NK-92 treated with Interleukin-12 subunit alpha and Interleukin-12 subunit beta, amount 100 ng/mL, for 24 hours (cell line): ENCODE results near the gene DPYSL4.

Experiments
- DNase-seq: peaks from one replicate; lab custom pipeline; 2025; lab: John Stamatoyannopoulos, UW

DPYSL4 gene

GRCh38 chr10:132228616-132229015 lies 41.9 kb downstream of the DPYSL4 start:
- no peak for DNase-seq

DNA sequence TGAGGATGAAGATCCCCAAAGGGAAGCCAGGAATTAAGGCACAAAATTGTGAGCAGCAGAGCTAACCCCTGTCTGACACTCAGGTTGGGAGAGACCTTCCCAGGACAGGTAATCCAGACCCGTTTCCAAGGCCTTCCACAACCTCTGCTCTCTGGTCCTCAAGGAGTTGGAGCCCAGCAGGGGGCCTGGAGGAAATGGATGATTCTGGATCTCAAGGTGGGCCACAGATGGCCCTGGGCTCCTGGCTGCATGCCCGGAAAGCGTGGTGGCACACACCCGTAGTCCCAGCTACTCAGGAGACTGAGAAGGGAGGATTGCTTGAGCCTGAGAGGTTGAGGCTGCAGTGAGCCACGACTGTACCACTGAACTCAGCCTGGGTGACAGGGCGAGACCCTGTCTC lies 42.3 kb downstream of the DPYSL4 start:
- DNase-seq = no peak

DNA sequence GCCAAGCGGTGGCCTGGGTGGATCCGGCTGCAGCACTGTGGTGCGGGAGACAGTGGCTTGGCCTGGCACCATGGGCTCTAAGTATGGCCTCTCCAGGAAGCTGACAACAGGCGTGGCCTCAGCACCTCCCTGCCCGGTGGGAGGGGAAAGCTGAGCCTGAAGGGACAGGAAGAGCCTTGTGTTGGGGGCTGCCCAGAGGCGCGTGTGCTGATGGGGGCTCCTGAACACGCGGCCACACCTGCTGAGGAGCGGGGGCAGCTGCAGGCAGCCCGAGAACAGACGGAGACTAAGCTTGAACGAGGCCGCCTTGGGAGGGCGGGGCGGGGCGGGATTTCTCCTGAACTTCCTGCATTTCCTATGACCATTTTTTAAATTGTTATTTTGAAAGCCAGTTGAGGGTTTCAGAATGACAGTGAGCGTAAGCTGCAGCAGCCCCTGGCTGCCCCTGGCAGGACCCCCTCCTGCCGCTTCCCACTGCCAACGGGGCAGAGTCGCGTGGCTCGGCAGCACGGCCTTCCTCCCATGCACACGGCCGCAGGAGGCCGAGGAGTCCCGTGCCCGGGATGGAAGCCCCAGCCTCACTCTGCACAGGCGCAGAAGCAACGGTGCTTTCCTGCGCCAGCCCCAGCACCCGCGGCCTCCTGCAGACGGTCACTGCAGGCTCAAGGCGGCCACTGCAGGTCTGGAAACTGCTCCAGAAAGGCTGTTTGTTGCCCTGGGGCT lies 43.2 kb downstream of the DPYSL4 start:
- DNase-seq = no peak

GRCh38 chr10:132230557-132231210 lies 43.9 kb downstream of the DPYSL4 start:
- no peak for DNase-seq

DNA sequence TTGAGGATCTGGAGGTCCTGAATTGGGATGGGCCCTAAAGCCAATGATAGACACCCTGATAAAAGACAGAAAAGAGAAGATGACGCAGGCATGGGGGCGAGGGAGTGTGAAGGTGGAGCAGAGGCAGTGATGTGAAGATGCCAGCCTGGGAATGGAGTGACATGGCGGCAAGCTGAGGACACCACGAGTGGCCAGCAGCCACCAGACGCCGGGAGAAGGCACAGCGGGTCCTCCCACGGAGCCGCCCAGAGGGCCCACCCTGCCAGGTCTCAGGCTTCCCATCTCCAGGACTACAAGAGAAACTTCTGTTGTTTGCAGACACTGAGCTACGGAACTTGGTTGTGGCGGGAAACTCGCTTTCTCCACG lies 44.9 kb downstream of the DPYSL4 start:
- no peak for DNase-seq

DNA sequence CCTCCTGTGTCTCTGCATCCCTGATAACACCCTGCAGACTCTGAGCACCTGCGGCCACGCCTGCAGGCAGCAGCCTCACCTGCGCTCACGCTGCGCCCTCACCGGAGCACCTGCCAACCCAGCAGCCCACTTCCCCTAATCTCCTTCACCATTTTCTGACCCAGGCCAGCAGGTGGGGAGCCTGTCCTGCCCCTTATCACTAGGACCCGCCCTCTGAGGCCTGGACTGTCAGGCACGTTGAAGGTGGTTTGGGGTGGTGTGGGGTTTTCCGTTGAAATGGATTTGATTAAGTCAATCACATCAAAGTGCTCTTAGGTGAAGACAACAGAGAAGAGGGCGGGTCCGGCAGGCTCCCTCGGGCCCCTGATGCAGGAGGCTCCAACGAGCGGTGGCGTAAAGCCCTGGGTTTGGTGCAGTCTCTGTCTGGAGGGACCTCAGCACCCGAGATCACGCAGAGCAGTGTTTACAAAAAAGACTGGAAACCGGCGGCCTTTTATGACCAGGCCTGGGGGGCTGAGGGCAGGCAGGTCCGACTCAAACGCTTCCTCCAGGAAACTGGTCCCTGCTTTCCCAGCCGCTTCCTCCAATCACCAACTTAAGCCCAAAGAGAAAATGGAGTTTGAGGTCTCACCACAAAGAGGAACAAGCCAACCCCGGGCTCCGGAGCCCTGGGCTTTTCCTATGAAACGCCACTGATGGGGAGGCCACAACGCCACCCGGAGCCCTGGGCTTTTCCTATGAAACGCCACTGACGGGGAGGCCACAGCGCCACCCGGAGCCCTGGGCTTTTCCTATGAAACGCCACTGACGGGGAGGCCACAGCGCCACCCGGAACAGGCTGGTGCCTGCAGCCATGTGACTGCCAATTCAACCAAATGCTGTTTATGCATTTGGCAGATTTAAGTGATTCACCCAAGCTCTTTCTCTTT lies 45.5 kb downstream of the DPYSL4 start:
- DNase-seq = no peak

DNA sequence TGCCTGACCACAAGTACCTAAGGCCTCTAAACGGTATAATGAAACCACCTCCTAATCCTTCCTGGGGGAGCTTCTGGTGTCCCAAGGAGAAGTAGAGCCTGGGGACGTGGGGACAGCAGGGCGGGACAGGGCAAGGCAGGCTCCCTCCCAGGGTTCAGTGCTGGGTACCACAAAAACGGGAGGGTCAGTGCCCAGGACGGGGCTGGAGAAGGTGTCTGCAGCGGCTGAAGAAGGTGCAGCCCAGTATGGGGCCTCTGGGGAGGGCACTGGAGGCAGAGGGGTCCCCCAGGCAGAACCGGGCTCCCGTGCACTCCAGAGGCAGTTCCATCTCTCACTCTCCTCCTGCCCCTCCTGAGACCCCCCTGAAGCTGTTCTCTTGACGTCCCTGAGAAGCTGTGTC lies 46.2 kb downstream of the DPYSL4 start:
- DNase-seq = no peak

GRCh38 chr10:132233501-132234085 lies 46.8 kb downstream of the DPYSL4 start:
- no peak for DNase-seq

- DNase-seq = no peak
Measured at GRCh38 chr10:132234860-132235259, 48.1 kb downstream of the DPYSL4 start.

GRCh38 chr10:132236161-132236560 lies 49.4 kb downstream of the DPYSL4 start:
- no peak for DNase-seq

- no peak for DNase-seq
Measured at GRCh38 chr10:132236881-132237280, 50.1 kb downstream of the DPYSL4 start.

DNA sequence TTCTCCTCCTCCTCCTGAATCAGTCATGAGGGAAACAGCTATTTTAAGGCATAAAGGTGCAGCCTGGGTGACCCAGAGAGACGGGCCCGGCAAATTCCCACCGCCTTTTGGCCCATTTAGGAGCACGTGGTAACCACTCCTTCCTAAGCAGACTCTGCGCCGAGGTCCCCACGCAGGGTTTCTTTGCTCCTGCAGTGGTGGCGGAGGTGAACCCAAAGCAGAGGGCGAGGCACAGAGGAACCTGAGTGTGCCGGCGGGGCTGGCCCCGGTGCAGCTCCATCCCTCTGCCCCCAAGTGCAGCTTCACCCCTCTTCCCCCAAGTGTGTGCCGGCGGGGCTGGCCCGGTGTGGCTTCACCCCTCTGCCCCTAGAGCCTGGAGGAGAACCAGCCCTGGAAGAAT lies 50.6 kb downstream of the DPYSL4 start:
- no peak for DNase-seq

DNA sequence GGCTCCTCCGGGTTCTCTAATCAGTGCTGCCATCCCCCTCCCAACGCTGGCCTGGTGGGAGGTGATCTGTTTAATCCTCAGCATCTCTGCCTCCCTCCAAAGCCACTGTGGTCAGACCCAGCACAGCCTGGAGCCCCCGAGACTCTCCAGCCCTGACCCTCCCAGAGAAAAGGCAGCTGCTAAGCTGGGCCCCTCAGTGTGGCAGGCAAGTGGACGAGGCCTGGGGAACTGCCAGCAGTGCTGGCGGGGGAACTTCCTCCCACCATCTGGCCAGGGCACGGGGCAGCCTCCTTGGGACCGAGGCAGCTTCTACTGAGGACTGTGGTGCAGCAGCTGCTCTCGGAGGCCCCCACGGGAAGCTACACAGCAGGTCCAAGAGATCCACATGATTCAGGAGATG lies 51.1 kb downstream of the DPYSL4 start:
- no peak for DNase-seq

DNA sequence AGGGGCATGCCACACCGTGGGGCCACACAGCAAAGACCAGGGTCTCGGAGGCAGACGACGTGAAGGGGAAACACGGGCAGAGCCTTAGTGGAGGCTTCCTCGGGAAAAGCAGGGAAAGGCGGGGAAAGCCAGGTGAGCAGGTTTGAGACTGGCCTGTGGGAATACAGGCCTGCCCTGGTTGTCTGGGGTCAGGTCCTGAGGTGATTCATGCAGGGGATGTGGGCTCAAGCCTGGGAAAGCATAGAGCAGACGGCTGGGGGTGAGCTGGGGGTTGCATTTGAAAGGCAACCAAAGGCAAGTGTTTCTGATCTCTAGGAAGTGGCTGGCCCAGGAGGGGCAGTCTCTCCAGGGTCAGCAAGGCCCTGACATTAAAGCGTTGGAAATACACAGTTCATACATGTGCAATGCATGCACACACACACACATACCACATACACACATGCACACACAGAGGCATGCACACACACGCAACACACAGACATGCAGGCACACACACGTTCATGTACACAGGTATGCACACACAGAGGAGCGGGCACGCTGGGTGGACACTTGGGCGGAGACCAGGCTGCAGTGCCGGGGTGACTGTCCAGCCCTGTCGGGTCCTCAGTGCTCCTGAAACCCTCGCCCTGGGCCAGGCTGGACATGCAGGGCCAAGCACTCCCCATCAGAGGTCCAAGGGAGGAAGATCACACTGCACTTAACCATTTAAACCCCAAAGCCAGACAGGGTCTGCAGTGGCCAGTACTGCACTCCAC lies 51.8 kb downstream of the DPYSL4 start:
- DNase-seq = no peak

DNA sequence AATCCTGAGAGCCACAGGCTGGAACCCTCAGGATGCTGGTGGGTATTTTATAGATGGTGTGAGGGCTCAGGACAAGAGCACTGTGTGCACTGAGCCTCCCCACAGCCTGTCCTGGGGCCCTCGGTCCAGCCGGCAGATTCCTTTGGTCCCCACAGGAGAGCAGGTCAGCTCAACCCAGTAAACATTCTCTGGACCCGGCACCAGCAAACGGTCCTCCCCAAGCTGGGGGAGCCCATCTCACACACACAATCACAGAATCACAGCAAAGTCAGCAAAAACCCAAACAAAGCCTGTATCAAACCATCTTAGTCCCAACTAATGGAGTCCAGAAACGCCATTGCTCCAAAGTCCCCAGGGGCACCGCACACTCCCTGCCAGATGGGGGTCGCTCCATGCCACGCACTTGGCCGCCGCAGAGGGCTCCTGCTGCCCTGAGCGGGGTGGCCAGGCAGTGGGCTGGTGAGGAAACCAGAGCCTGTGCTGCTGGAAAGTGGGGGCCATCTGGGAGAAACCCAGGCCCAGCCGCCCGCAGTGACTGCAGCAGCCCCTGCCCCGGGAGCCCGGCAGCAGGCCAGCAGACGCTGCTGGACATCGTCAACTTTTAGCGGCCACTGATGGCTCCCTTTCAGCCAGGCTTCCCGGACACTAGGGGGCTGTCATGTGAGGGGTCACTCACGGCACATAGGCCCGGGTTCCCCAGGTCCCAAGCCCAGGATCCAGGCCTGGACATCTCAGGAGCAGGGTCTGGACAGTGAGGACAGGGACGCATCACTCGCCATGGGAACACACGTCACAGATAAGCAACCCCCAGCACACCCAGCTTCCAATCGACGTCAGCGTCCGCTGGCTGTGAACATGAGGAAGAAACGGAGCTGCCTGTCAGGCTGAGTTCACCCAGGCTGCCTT lies 52.6 kb downstream of the DPYSL4 start:
- DNase-seq = no peak

DNA sequence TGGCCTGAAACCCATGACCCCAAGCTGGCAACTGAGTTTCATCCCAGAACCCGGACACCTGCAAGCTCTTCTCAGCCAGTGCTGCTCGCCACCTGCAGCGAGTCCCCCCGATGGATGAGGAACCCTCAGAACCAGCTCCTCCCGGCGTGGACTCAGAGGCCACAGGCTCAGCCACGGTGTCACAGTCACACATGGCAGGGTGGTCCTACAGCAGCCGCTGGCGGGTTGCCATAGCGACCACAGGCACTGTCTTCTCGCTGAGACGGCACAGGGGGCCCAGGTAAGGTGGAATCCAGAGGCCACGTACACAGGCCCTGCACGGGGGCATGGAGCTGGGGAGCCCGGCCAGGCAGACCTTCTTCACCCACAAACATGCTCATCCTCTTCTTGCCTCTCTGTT lies 53.4 kb downstream of the DPYSL4 start:
- DNase-seq = no peak

- DNase-seq = no peak
Measured at GRCh38 chr10:132240581-132240980, 53.8 kb downstream of the DPYSL4 start.

DNA sequence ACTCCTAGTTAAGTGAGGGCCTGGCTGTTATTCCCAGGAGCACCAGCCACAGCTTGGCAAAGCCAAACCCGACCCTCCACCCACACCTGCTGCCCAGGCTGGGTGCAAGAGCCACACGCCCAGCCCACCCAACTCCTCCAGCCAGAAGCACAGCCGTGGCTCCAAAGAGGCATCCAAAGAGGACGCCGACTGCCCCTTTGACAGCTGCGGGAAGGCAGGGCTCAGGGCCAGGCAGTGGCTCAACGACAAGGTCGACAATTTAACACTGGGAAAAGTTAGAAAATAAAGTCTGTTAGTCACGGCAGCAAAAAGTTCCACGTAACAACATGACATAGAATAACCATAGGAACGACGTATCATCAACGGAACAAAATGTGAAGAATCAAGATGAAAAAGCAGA lies 54.3 kb downstream of the DPYSL4 start:
- no peak for DNase-seq

DNA sequence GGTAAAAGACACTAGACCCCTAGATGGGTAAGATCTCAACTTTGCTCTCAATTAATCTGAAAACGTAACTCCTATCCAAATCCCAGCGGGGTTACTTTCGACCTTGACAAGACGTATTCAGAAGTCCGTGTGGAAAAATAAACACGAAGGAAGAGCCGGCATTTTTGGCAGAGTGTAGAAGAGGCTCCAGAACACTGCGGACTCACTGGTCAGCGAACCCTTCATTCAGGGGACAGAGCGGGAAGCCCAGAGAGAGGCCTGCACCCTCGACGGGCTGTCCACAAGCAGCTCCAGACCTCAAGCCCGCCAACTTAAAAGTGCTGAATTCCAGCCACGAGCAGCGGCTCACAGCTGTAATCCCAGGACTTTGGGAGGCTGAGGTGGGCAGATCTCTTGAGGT lies 54.7 kb downstream of the DPYSL4 start:
- no peak for DNase-seq

- no peak for DNase-seq
Measured at GRCh38 chr10:132242103-132242840, 55.5 kb downstream of the DPYSL4 start.
